Left lung (tissue), 10 donors: Measurements from ENCODE around the gene CST7. TPM values are rescaled to one million over a fixed set of nuclear protein-coding genes. Genes with fewer than 3 reads are reported as not detected.
A peak's percentile ranks its signal among the peaks of the same experiment; 100 is the strongest.

ENCODE experiments used
- ATAC-seq: fragments of 200-7000 bp; cut with Tn5 transposase; one replicate; pipeline ENCODE4 v1.9.1; 2020; ENCODE audit warnings: moderate library complexity
- DNase-seq, 4 donors: peaks; one replicate each; pipeline ENCODE4 v3.0.0-alpha.2; 2013 to 2020
- H3K27ac ChIP-seq, 2 donors: fragments of 200-600 bp; sonication (generic) in 1 of 2; one replicate each; pipeline versions ENCODE4 v1.5.0 to v1.8.0; 2020 to 2021
- H3K27me3 ChIP-seq, 2 donors: fragments of 200-600 bp; sonication (generic) in 1 of 2; one replicate each; pipeline versions ENCODE4 v1.5.0 to v1.8.0; 2020 to 2021
- H3K36me3 ChIP-seq, 2 donors: fragments of 200-600 bp; sonication (generic) in 1 of 2; one replicate each; pipeline versions ENCODE4 v1.5.0 to v1.8.0; 2020 to 2021
- H3K4me1 ChIP-seq, 2 donors: fragments of 200-600 bp; one replicate each; pipeline ENCODE4 v1.8.0; 2021
- H3K4me3 ChIP-seq, 2 donors: fragments of 200-600 bp; sonication (generic) in 1 of 2; one replicate each; pipeline versions ENCODE4 v1.5.0 to v1.8.0; 2020 to 2021; ENCODE audit warnings: mild to moderate bottlenecking in 1 of 2
- H3K9me3 ChIP-seq, 2 donors: fragments of 200-600 bp; sonication (generic) in 1 of 2; one replicate each; pipeline versions ENCODE4 v1.5.0 to v1.8.0; 2020 to 2021
- CTCF ChIP-seq, 2 donors: fragments of 200-600 bp; sonication (generic) in 1 of 2; IDR thresholded peaks; one replicate each; pipeline versions ENCODE4 v1.5.0 to v1.8.0; 2021; ENCODE audit warnings: antibody characterized with exemption in 2 of 2
- intact Hi-C, 2 donors: fragments of 100-400 bp; cut with DNase I; formaldehyde crosslinking; loops; one replicate each; pipeline versions ENCODE4 v1.11.2 to v1.14.2; 2022
- polyA plus RNA-seq, 6 donors: library from polyadenylated mRNA; unstranded; fragments of 120-200 nt; gene quantifications; one replicate each; pipeline ENCODE4 v1.2.1, GENCODE V29; 2013; ENCODE audit not compliant: insufficient read length in 6 of 6
- total RNA-seq, 2 donors: library from RNA; stranded (reverse); fragmentation: NEBNext Ultra II Directional; extraction: Animal tissue kit (Norgen Biotek cat#: 25700); gene quantifications; one replicate each; pipeline ENCODE4 v1.2.1, GENCODE V29; 2021
- donor health status: DM: no; HTN: yes; CAD: no.
- donor health status: DM: no; HTN: no; CAD: no.

CST7 gene
- total and polyA plus RNA-seq, 8 donors: 0.84 to 28.0 (median 1.7) TPM

DNA sequence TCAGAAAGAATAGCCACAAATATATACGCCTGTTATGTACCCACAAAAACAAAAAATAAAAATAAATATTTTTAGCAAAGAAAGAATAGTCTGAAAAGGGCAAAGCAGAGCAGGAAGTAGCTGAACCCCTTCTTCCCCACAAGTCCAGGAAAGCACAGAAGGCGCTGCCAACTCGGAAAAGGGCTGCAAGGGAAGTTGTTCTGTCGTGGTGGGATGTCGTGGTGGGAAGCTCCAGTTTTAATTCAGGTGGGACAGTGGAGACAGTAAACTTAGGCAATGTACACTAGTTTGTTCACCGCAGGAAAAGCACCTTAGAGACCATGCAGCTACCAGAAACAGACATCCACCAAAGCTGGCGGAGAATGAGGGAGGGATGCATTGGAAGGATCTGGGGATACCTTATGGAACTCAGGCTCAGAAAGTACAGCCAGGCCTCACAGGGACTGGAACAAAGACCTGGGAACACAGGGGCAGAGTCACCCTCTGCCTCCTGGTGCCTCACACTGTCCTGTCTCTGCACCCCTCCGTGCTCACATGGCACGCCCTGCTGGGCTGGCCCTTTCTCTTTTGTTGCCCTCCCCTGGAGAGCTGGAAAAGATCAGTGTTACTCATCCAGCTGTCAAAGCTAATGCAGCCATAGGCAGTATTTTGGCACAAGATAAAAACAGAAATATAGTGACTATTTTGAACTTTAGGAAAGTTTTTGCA lies 46.8 kb downstream of the CST7 start:
- no peak overlapping the region for H3K27ac ChIP-seq
- H3K4me3 ChIP-seq: no peak overlapping the region
- no peak for ATAC-seq
- intact Hi-C loops: loop anchor here (2.0 to 10.0 kb wide), 3 partner anchors 66 to 179 kb away; no protein-coding TSS in a partner anchor
- no peaks in the 10 kb centered on the region for H3K9me3 ChIP-seq
- H3K36me3 ChIP-seq: no peaks in the 10 kb centered on the region
- no peak for DNase-seq
- peaks cover 14 to 33% of the 10 kb centered on the region in 2 donors for H3K4me1 ChIP-seq
- TF ChIP-seq CTCF (IDR thresholded peaks at IDR 0.05): no peak
- no peaks in the 10 kb centered on the region for H3K27me3 ChIP-seq

GRCh38 chr20:24996449-24997377 lies 47.6 kb downstream of the CST7 start:
- Histone ChIP-seq H3K9me3 (no peaks in the 10 kb centered on the region), H3K4me3 (no peak overlapping the region), H3K36me3 (no peaks in the 10 kb centered on the region), H3K4me1 (peaks cover 5 to 24% of the 10 kb centered on the region in 2 donors), H3K27me3 (no peaks in the 10 kb centered on the region), H3K27ac (no peak overlapping the region)
- intact Hi-C loops: loop anchor here (5.0 to 10.0 kb wide), 2 partner anchors 66 to 178 kb away; no protein-coding TSS in a partner anchor
- no peak for TF ChIP-seq CTCF (IDR thresholded peaks at IDR 0.05)
- DNase-seq: no peak
- ATAC-seq: no peak

DNA sequence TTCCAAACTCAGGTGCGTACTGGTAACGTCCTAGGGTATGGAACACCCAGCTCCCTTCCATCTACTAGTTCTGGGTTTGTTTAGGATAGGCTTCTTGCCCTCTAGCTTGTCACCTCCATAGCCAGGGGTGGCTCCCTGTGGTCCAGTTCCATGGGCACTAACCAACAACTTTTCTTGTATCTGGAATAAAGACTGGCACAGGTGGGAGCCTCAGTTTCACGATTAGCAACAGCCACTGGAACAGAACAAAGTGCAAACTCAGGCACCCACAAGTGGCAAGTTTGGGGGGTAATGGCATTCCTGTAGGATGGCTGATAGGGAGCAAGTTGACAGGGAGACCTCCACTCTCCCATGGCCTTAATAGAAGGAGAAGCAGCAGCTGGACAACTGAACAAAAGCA lies 49.1 kb downstream of the CST7 start:
- ATAC-seq (no peak), DNase-seq (no peak)
- Histone ChIP-seq H3K36me3 (no peaks in the 10 kb centered on the region), H3K27ac (no peak overlapping the region), H3K9me3 (no peaks in the 10 kb centered on the region), H3K4me3 (no peak overlapping the region), H3K27me3 (no peaks in the 10 kb centered on the region), H3K4me1 (peaks cover 4 to 21% of the 10 kb centered on the region in 2 donors)
- TF ChIP-seq CTCF (IDR thresholded peaks at IDR 0.05): no peak
- intact Hi-C loops: loop anchor here (5.0 to 10.0 kb wide), 2 partner anchors 64 to 177 kb away; no protein-coding TSS in a partner anchor

DNA sequence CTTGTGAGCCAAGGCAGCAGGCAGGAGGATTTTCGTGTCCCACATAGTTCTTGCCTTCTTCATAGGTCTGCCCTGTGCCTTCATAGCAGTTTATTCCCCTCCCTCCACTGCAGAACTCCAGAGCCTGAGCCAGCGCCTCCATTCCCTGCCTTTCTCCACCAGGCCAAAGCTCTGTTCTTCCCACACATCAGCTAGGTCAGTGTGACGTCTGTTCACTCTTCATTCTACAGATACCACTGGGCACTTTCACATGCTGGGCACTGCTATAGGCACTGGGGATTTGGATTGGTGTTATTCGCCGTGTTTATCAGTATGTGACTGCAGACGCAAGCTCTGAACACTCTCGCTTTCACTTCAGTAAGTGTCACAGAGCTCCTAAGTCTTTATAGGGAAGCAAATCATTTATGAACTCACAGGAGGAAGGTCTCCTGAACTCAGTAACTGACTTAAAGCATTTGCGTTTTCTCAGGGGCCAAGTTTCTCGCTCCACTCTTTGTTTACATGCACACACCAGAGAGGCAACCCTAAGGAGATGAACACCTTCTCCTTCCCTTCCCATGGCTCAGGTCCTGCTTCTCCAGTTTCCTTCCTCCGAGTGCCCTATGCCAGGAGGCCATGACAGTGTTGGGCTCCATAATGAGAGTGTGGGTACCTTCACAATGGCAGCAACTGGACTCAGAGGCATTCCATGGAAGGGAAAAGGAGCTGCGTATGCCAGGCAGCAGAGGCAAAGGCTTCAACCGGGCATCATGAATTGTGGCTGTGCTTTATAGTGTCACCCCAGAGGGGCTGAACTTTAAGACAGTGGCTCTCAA lies 49.8 kb downstream of the CST7 start:
- H3K27ac ChIP-seq: no peak overlapping the region
- intact Hi-C loops: loop anchor here (5.0 to 10.0 kb wide), 2 partner anchors 63 to 176 kb away; no protein-coding TSS in a partner anchor
- TF ChIP-seq CTCF (IDR thresholded peaks at IDR 0.05): no peak
- H3K36me3 ChIP-seq: no peaks in the 10 kb centered on the region
- H3K4me3 ChIP-seq: no peak overlapping the region
- no peaks in the 10 kb centered on the region for H3K27me3 ChIP-seq
- no peak for ATAC-seq
- H3K9me3 ChIP-seq: no peaks in the 10 kb centered on the region
- peak in 1 of 4 donors; percentile 5 for DNase-seq
- H3K4me1 ChIP-seq: peaks cover 4 to 14% of the 10 kb centered on the region in 2 donors
